ENCODE data around the gene LEP.

Gene LEP

GRCh38 chr7:128203710-128204214, 37.3 kb upstream of the LEP start:
- no peak overlapping the region for H3K4me3 ChIP-seq (ENCODE audit: low read length)
- no peaks in the 10 kb centered on the region for H3K36me3 ChIP-seq (ENCODE audit: insufficient read depth, low read length)
- no peaks in the 10 kb centered on the region for H3K9me3 ChIP-seq (replicated peaks; ENCODE audit: low read length)
- H3K4me1 ChIP-seq (ENCODE audit: control insufficient read depth, insufficient read depth, low read length), result no peaks in the 10 kb centered on the region
- H3K27me3 ChIP-seq (ENCODE audit: control insufficient read depth, insufficient read depth, low read length), result peaks cover 75% of the 10 kb centered on the region
- H3K4me2 ChIP-seq (ENCODE audit: low read length), result no peak overlapping the region
- H3K9ac ChIP-seq (ENCODE audit: low read depth, low read length), result no peak overlapping the region

- H3K4me1 ChIP-seq (ENCODE audit: control insufficient read depth, insufficient read depth, low read length), result no peaks in the 10 kb centered on the region
- H3K9ac ChIP-seq (ENCODE audit: low read depth, low read length), result no peak overlapping the region
- no peak overlapping the region for H3K4me2 ChIP-seq (ENCODE audit: low read length)
- H3K4me3 ChIP-seq (ENCODE audit: low read length), result no peak overlapping the region
- H3K27me3 ChIP-seq (ENCODE audit: control insufficient read depth, insufficient read depth, low read length), result peaks cover 75% of the 10 kb centered on the region
- no peaks in the 10 kb centered on the region for H3K36me3 ChIP-seq (ENCODE audit: insufficient read depth, low read length)
- H3K9me3 ChIP-seq (replicated peaks; ENCODE audit: low read length), result no peaks in the 10 kb centered on the region
Observed at GRCh38 chr7:128204455-128204854, 36.6 kb upstream of the LEP start.

DNA sequence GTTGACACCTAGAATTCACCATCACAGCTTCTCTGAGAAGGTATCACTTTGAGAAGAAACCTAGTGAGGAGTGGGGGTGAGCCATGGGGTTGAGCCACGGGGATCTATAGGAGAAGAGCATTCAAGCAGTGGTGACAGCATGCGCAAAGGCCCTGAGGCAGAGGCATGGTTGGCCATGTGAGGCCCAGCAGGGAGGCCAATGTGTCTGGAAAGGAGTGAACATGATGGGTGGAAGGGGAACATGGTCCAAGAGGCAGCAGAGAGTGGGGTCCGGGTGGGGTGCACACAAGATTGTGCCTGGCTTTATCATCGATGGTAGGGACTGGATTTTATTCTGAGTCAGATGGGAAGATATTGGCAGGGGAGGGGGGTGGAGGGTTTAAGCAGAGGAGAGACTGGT, 36.0 kb upstream of the LEP start:
- H3K4me2 ChIP-seq (ENCODE audit: low read length), result no peak overlapping the region
- H3K9ac ChIP-seq (ENCODE audit: low read depth, low read length), result no peak overlapping the region
- no peaks in the 10 kb centered on the region for H3K36me3 ChIP-seq (ENCODE audit: insufficient read depth, low read length)
- no peaks in the 10 kb centered on the region for H3K4me1 ChIP-seq (ENCODE audit: control insufficient read depth, insufficient read depth, low read length)
- H3K9me3 ChIP-seq (replicated peaks; ENCODE audit: low read length), result no peaks in the 10 kb centered on the region
- peaks cover 71% of the 10 kb centered on the region for H3K27me3 ChIP-seq (ENCODE audit: control insufficient read depth, insufficient read depth, low read length)
- no peak overlapping the region for H3K4me3 ChIP-seq (ENCODE audit: low read length)

DNA sequence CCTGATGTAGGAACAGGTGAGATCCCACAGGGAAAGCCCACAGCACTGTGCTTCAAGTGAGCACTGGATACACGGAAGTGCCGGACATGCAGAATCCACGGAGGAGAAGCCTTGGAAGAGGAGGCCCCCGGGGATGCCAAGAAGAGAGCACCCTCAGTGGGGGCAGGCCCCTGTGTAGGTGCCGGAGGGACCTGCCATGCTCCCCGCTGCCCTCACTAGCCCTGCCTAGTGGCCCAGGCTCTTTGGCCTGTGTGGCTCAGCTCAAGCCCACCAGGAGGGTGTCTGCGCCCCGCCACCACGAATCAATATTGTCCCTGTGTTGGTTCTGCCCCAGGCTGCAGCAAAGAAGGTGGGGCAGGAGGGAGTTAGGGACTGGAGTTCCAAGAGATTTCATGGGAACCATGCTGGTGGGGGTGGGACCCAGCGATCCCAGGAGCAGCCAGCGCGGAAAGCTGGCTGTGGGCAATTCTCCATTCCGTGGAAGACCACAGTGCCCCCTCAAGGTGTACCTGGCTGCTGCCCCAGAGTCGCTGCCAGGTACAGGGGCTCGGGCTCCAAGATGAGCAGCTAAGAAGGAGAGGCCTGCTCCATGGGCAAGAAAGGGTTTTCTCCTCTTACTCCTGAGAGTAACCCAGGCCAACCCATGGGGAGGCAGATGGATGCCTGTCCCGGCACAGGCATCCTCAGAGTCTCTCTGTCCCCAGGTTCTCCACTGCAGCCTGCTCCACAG, 34.9 kb upstream of the LEP start:
- Histone ChIP-seq H3K27me3 (ENCODE audit: control insufficient read depth, insufficient read depth, low read length) (peaks cover 60% of the 10 kb centered on the region), H3K9ac (ENCODE audit: low read depth, low read length) (no peak overlapping the region), H3K4me2 (ENCODE audit: low read length) (no peak overlapping the region), H3K9me3 (replicated peaks; ENCODE audit: low read length) (no peaks in the 10 kb centered on the region), H3K4me1 (ENCODE audit: control insufficient read depth, insufficient read depth, low read length) (peaks cover under 1% of the 10 kb centered on the region), H3K4me3 (ENCODE audit: low read length) (no peak overlapping the region), H3K36me3 (ENCODE audit: insufficient read depth, low read length) (no peaks in the 10 kb centered on the region)

GRCh38 chr7:128206747-128207500, 34.2 kb upstream of the LEP start:
- no peak overlapping the region for H3K4me3 ChIP-seq (ENCODE audit: low read length)
- no peak overlapping the region for H3K4me2 ChIP-seq (ENCODE audit: low read length)
- no peaks in the 10 kb centered on the region for H3K9me3 ChIP-seq (replicated peaks; ENCODE audit: low read length)
- no peak overlapping the region for H3K9ac ChIP-seq (ENCODE audit: low read depth, low read length)
- H3K4me1 ChIP-seq (ENCODE audit: control insufficient read depth, insufficient read depth, low read length), result peaks cover 2% of the 10 kb centered on the region
- H3K27me3 ChIP-seq (ENCODE audit: control insufficient read depth, insufficient read depth, low read length), result peaks cover 52% of the 10 kb centered on the region
- no peaks in the 10 kb centered on the region for H3K36me3 ChIP-seq (ENCODE audit: insufficient read depth, low read length)

- peaks cover 2% of the 10 kb centered on the region for H3K4me1 ChIP-seq (ENCODE audit: control insufficient read depth, insufficient read depth, low read length)
- no peak overlapping the region for H3K9ac ChIP-seq (ENCODE audit: low read depth, low read length)
- no peak overlapping the region for H3K4me2 ChIP-seq (ENCODE audit: low read length)
- H3K27me3 ChIP-seq (ENCODE audit: control insufficient read depth, insufficient read depth, low read length), result peaks cover 46% of the 10 kb centered on the region
- H3K9me3 ChIP-seq (replicated peaks; ENCODE audit: low read length), result no peaks in the 10 kb centered on the region
- no peaks in the 10 kb centered on the region for H3K36me3 ChIP-seq (ENCODE audit: insufficient read depth, low read length)
- no peak overlapping the region for H3K4me3 ChIP-seq (ENCODE audit: low read length)
Observed at GRCh38 chr7:128207609-128208008, 33.5 kb upstream of the LEP start.

DNA sequence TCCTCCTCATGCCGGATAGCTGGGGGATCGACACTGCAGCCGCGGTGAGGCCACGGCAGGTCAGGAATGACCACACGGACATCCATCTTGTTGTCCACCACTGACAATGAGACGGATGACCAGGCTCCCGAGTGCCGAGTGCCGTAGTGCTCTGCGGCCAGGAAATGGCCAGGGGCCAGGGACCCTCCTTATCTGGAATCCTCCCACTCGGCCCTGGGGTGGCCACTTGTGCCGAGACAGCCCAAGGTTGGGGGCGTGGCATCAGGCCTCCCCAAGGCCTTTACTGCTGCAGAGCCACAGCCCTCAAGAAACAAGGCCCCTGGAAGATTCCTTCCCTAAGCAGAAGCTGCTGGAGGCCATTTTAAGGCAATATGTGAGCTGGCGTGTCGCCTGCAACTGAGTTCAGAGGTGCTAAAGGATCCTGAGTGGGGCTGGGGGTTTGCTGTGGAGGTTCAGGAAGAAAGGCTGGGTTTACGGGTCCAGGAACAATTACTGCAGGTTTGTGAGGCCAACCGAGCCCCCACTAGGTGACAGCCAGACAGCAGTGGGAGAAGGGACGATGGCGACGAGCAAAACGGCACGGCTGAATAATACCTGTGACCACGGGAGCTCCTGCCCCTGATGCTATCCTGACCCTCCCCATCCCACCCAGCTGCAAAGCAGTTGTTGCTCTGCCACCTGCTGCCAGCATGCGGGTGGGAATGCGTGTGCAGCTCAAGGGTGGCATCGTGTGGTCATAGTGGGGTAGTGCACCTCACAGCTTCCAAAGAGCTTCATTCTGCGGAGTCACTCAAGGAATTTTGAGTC, 31.6 kb upstream of the LEP start:
- Histone ChIP-seq H3K4me1 (ENCODE audit: control insufficient read depth, insufficient read depth, low read length) (peaks cover 2% of the 10 kb centered on the region), H3K4me3 (ENCODE audit: low read length) (no peak overlapping the region), H3K9me3 (replicated peaks; ENCODE audit: low read length) (no peaks in the 10 kb centered on the region), H3K27me3 (ENCODE audit: control insufficient read depth, insufficient read depth, low read length) (peaks cover 27% of the 10 kb centered on the region), H3K9ac (ENCODE audit: low read depth, low read length) (no peak overlapping the region), H3K4me2 (ENCODE audit: low read length) (no peak overlapping the region), H3K36me3 (ENCODE audit: insufficient read depth, low read length) (no peaks in the 10 kb centered on the region)

DNA sequence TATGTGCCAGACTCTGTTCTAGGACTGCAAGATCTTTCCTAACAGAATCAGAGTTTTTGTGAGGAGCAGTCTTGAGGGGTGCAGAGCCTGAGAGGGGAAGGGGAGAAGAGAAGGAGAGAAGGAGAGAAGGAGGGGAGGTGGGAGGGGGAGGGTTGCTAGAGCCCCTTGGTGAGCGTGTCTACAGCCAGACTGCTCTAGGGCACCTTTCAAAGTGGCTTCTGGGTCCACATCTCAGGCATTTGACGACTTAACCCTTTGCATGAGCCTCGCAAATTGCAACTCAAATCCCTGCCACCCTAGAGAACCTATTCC, 31.1 kb upstream of the LEP start:
- H3K36me3 ChIP-seq (ENCODE audit: insufficient read depth, low read length), result no peaks in the 10 kb centered on the region
- peaks cover 25% of the 10 kb centered on the region for H3K27me3 ChIP-seq (ENCODE audit: control insufficient read depth, insufficient read depth, low read length)
- no peak overlapping the region for H3K4me2 ChIP-seq (ENCODE audit: low read length)
- no peak overlapping the region for H3K9ac ChIP-seq (ENCODE audit: low read depth, low read length)
- H3K4me1 ChIP-seq (ENCODE audit: control insufficient read depth, insufficient read depth, low read length), result peaks cover 6% of the 10 kb centered on the region
- no peaks in the 10 kb centered on the region for H3K9me3 ChIP-seq (replicated peaks; ENCODE audit: low read length)
- no peak overlapping the region for H3K4me3 ChIP-seq (ENCODE audit: low read length)

GRCh38 chr7:128210590-128211570, 30.2 kb upstream of the LEP start:
- Histone ChIP-seq H3K9ac (ENCODE audit: low read depth, low read length) (no peak overlapping the region), H3K9me3 (replicated peaks; ENCODE audit: low read length) (no peaks in the 10 kb centered on the region), H3K27me3 (ENCODE audit: control insufficient read depth, insufficient read depth, low read length) (peaks cover 20% of the 10 kb centered on the region)

GRCh38 chr7:128211626-128212025, 29.5 kb upstream of the LEP start:
- Histone ChIP-seq H3K4me2 (ENCODE audit: low read length) (no peak overlapping the region), H3K4me1 (ENCODE audit: control insufficient read depth, insufficient read depth, low read length) (peaks cover 23% of the 10 kb centered on the region), H3K27me3 (ENCODE audit: control insufficient read depth, insufficient read depth, low read length) (peaks cover 14% of the 10 kb centered on the region), H3K9ac (ENCODE audit: low read depth, low read length) (no peak overlapping the region), H3K4me3 (ENCODE audit: low read length) (no peak overlapping the region), H3K36me3 (ENCODE audit: insufficient read depth, low read length) (no peaks in the 10 kb centered on the region), H3K9me3 (replicated peaks; ENCODE audit: low read length) (no peaks in the 10 kb centered on the region)

More at GRCh38 chr7:128210590-128211570, 30.2 kb upstream of the LEP start:
- peaks cover 15% of the 10 kb centered on the region for H3K4me1 ChIP-seq (ENCODE audit: control insufficient read depth, insufficient read depth, low read length)
- no peaks in the 10 kb centered on the region for H3K36me3 ChIP-seq (ENCODE audit: insufficient read depth, low read length)
- H3K4me2 ChIP-seq (ENCODE audit: low read length), result no peak overlapping the region
- H3K4me3 ChIP-seq (ENCODE audit: low read length), result no peak overlapping the region
